GM12873 (cell line): Measurements from ENCODE around the gene CLDN2.

Experiments used
- TF ChIP-seq, protein P1 (sequence below): IDR thresholded peaks from 2 replicates; pipeline ENCODE4 v1.5.1; 2012; ENCODE audit warnings: low read depth, mild to moderate bottlenecking, moderate library complexity, low read length, control low read depth; ENCODE audit not compliant: insufficient read depth; ENCODE audit errors: missing control alignments

Gene CLDN2

DNA sequence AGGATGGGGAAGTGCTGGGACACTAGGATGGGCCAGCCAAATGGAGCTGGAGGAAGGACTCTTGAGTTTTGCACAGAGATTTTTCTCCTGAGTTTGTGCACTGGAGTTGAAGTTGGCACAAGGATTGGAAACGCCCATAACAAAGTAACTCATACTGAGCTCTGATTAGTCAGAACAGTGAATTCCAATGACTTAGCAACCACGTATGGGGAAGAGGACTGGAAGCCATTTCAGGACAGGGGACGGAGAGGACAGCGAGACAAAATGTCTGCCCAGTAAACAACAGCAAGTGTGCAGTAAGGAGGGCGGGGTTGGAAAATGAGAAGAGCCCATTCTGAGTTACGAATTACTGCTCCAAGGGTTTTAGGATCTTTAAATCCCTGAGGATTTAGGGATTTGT, 22.9 kb upstream of the CLDN2 start:
- TF ChIP-seq, protein P1, sequence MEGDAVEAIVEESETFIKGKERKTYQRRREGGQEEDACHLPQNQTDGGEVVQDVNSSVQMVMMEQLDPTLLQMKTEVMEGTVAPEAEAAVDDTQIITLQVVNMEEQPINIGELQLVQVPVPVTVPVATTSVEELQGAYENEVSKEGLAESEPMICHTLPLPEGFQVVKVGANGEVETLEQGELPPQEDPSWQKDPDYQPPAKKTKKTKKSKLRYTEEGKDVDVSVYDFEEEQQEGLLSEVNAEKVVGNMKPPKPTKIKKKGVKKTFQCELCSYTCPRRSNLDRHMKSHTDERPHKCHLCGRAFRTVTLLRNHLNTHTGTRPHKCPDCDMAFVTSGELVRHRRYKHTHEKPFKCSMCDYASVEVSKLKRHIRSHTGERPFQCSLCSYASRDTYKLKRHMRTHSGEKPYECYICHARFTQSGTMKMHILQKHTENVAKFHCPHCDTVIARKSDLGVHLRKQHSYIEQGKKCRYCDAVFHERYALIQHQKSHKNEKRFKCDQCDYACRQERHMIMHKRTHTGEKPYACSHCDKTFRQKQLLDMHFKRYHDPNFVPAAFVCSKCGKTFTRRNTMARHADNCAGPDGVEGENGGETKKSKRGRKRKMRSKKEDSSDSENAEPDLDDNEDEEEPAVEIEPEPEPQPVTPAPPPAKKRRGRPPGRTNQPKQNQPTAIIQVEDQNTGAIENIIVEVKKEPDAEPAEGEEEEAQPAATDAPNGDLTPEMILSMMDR, result no peak

DNA sequence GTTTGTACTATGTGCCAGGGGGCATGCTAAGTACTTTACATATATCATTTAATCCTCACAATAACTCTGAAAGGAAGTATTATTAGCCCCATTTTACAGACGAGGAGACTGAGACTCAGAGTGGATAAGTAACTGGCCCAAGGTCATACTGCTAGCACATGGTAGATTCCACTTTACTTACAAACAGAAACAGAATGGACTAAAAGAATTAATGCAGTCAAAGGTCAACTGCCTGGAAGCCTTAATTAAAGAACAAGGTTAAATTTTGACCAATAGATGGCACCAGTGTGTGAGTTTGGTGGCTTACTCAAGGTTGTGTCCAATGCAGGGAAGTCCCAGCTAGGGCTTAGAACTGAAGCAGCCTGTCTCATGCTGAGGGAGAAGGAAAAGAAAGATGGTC, 21.7 kb upstream of the CLDN2 start:
- TF ChIP-seq, protein P1, result peak; percentile 60

DNA sequence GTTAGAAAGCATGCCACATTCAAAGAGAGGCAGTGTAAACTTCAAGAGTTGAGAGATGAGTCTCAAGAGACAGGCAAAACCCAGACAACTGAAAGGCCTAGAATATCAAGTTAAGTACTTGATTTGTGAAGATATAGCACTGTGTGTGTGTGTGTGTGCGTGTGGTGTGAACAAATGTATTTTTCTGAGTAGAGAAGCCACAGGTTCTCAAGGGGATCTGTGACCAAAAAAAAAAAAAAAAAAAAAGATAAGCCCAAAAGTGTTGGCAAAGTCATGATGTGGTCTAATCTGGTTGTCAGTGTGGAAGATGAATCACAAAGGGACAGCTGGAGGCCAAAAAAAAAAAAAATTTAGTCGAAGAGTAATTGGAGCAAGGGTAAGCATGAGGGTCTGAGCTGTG, 20.9 kb upstream of the CLDN2 start:
- TF ChIP-seq, protein P1, result no peak

DNA sequence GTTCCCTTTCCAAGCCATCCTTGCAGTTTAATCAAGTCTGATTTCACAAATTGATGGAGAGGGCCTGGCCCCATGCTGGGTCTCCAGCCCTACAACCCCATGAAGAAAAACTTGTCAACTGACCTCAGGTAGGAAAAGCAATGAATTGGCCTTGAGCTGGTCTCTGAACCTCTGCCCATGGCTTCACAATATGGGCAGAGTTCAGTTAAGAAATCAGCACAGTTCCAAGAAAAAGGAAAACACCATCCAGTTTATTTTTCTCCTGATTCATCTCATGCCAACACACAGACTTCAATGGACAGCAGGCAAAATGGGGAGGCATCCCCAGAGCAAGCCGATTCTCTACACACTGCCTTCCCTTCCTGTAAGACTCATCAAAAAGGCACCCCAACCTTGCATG, 20.4 kb upstream of the CLDN2 start:
- TF ChIP-seq, protein P1, result no peak

DNA sequence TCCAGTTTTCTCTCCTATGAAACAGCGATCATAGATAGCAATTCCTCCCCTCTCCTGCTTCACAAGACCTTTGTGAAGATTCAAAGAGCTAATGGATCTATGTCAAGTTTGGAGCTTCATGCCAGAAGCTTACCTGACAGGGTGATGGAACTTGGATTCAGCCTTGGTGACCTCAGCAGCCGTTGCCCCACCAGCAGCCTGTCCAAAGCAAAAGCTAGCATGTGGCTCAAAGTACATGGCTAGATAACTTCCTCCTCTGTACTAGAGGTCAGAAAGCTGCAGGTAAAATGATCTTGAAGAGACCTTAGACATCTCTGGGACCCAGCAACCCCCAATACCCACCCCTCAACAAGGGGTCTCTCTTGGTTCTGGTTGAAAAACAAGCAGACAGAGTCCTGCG, 18.9 kb upstream of the CLDN2 start:
- TF ChIP-seq, protein P1, result no peak

DNA sequence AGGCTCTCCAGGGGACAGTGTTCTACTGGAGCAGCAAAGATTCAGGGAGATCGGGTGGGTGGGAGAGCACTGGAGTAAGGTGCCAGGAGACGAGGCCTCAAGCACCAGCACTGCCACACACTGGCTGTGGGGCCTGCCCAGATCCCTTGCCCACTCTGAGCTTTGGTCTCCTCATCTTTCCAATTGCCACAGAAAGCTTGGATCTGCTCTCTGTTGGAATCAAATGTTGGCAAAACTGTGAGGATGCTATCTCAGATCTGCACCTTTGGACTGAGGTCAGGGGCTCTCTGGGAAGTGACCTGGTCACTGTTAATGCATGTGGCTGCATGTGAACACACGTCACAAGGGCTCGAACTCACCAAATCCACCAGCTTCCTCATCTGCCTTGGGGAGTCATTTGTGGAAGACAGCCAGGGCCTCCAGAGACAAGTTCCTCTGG, 18.4 kb upstream of the CLDN2 start:
- TF ChIP-seq, protein P1, result no peak

DNA sequence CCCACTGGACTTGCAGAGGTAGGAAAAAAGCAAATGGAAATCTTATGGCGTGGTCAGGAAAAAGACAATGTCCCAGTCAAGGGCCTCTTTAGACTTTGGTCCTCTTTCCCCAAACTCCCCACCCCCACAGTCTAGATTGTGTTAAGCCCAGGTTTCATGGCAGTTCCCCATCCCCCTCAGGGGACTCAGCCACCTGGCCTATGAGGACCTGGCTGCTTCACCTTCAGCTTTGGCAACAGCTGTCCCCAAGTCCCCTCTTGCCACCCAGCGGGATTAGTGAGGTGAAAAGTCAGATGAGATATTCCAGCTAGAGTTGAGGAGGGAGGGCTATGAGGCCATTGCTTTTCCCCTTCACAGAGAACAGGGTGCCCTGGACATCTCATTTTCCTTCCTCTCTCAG, 17.5 kb upstream of the CLDN2 start:
- TF ChIP-seq, protein P1, result no peak
